CD14-positive monocyte (primary cell): ENCODE results near the gene TMEM117. TPM values are rescaled to one million over a fixed set of nuclear protein-coding genes. Genes with fewer than 3 reads are reported as not detected.
A peak's percentile ranks its signal among the peaks of the same experiment; 100 is the strongest.

Source experiments
- DNase-seq, 3 donors: peaks; one replicate each; pipeline ENCODE4 v3.0.0-alpha.2; 2011 to 2022
- H2AFZ ChIP-seq: 2 replicates; pipeline ENCODE4 v1.6.0; 2012; ENCODE audit warnings: mild to moderate bottlenecking, low read depth, low read length, inconsistent platforms; ENCODE audit not compliant: insufficient read depth, poor library complexity, severe bottlenecking
- H3K27ac ChIP-seq, 2 donors: 1 replicate in 1 of 2; 2 replicates in 1 of 2; pipeline ENCODE4 v1.5.1; 2012 to 2013; ENCODE audit warnings: low read length in 2 of 2, control low read depth in 1 of 2, inconsistent platforms in 1 of 2, low read depth in 1 of 2, mild to moderate bottlenecking in 1 of 2
- H3K27me3 ChIP-seq, 2 donors: one replicate each; pipeline versions ENCODE4 v1.6.0 to v1.6.1; 2011 to 2013; ENCODE audit warnings: low read length in 2 of 2; ENCODE audit not compliant: control insufficient read depth in 2 of 2, insufficient read depth in 2 of 2
- H3K36me3 ChIP-seq, 2 donors: replicated peaks in 1 of 2; 1 replicate in 1 of 2; 2 replicates in 1 of 2; pipeline versions ENCODE4 v1.5.1 to v1.6.1; 2012 to 2013; ENCODE audit warnings: low read length in 2 of 2, control low read depth in 1 of 2, inconsistent platforms in 1 of 2, mild to moderate bottlenecking in 1 of 2; ENCODE audit not compliant: insufficient read depth in 2 of 2, control insufficient read depth in 1 of 2
- H3K4me1 ChIP-seq, 2 donors: 1 replicate in 1 of 2; 2 replicates in 1 of 2; pipeline versions ENCODE4 v1.5.1 to v1.6.1; 2012 to 2013; ENCODE audit warnings: low read length in 2 of 2, control low read depth in 1 of 2, inconsistent platforms in 1 of 2, mild to moderate bottlenecking in 1 of 2, moderate library complexity in 1 of 2; ENCODE audit not compliant: insufficient read depth in 2 of 2, control insufficient read depth in 1 of 2
- H3K4me2 ChIP-seq: replicated peaks from 2 replicates; pipeline ENCODE3; 2012; ENCODE audit warnings: low read length, moderate library complexity, mild to moderate bottlenecking; ENCODE audit not compliant: poor library complexity, severe bottlenecking; ENCODE audit errors: extremely low read depth
- H3K4me3 ChIP-seq, 3 experiments: fragments of 200-600 bp in 1 of 3; sonication (generic) in 1 of 3; replicated peaks in 1 of 3; 1 replicate in 2 of 3; 2 replicates in 1 of 3; pipeline ENCODE4 v1.5.1; 2011 to 2013; ENCODE audit warnings: low read length in 3 of 3, mild to moderate bottlenecking in 3 of 3, control low read depth in 2 of 3, low read depth in 2 of 3, inconsistent platforms in 1 of 3, moderate library complexity in 1 of 3
- H3K79me2 ChIP-seq: 2 replicates; pipeline ENCODE4 v1.6.0; 2012; ENCODE audit warnings: mild to moderate bottlenecking, control low read depth, inconsistent platforms, low read length, moderate library complexity; ENCODE audit not compliant: insufficient read depth
- H3K9ac ChIP-seq: 2 replicates; pipeline ENCODE4 v1.6.0; 2017; ENCODE audit warnings: low read length, mild to moderate bottlenecking; ENCODE audit not compliant: insufficient read depth, poor library complexity, severe bottlenecking
- H3K9me3 ChIP-seq, 2 donors: replicated peaks in 1 of 2; 1 replicate in 1 of 2; 2 replicates in 1 of 2; pipeline versions ENCODE4 v1.5.1 to v1.6.1; 2012 to 2013; ENCODE audit warnings: low read length in 2 of 2, control low read depth in 1 of 2; ENCODE audit not compliant: control insufficient read depth in 1 of 2, insufficient read depth in 1 of 2
- H4K20me1 ChIP-seq: 2 replicates; pipeline ENCODE4 v1.6.0; 2012; ENCODE audit warnings: mild to moderate bottlenecking, low read length, control low read depth, moderate library complexity; ENCODE audit not compliant: insufficient read depth
- H3K27ac Mint-ChIP-seq, 7 donors: one replicate each; pipeline ENCODE4 v1.8.0; 2020; ENCODE audit warnings: mild to moderate bottlenecking in 7 of 7, mixed read lengths in 7 of 7, moderate library complexity in 6 of 7, inconsistent platforms in 2 of 7
- H3K27me3 Mint-ChIP-seq, 3 donors: one replicate each; pipeline ENCODE4 v1.8.0; 2021 to 2022; ENCODE audit warnings: low read depth in 3 of 3, mild to moderate bottlenecking in 3 of 3, mixed read lengths in 3 of 3, moderate library complexity in 3 of 3, inconsistent platforms in 1 of 3
- H3K36me3 Mint-ChIP-seq, 2 donors: one replicate each; pipeline ENCODE4 v1.8.0; 2020; ENCODE audit warnings: mixed read lengths in 2 of 2, inconsistent platforms in 1 of 2, mild to moderate bottlenecking in 1 of 2
- H3K4me1 Mint-ChIP-seq: one replicate; pipeline ENCODE4 v1.8.0; 2020; ENCODE audit warnings: mild to moderate bottlenecking, mixed read lengths
- H3K4me3 Mint-ChIP-seq, 2 donors: one replicate each; pipeline ENCODE4 v1.8.0; 2020; ENCODE audit warnings: mild to moderate bottlenecking in 2 of 2, mixed read lengths in 2 of 2, moderate library complexity in 1 of 2
- H3K9me3 Mint-ChIP-seq, 7 donors: one replicate each; pipeline ENCODE4 v1.8.0; 2020 to 2022; ENCODE audit warnings: mixed read lengths in 7 of 7, mild to moderate bottlenecking in 6 of 7, moderate library complexity in 6 of 7, inconsistent platforms in 2 of 7
- WGBS: methylation state at CpG from one replicate; pipeline ENCODE4 v1.1.5; 2013; ENCODE audit warnings: missing lambda C conversion rate; ENCODE audit not compliant: insufficient coverage; 5-methylcytosine and 5-hydroxymethylcytosine counted together
- intact Hi-C, 2 donors: fragments of 100-400 bp; cut with micrococcal nuclease; formaldehyde crosslinking; loops; one replicate each; pipeline versions ENCODE4 v1.15.0 to v1.15.1; 2023
- polyA plus RNA-seq, 3 donors: library from polyadenylated mRNA; depleted of rRNA in 1 of 3; unstranded in 2 of 3; stranded (reverse) in 1 of 3; fragments of 300-500 nt in 2 of 3; fragments of >200 nt in 1 of 3; fragmentation: Illumina TruSeq in 2 of 3; gene quantifications; 1 replicate in 2 of 3; 2 replicates in 1 of 3; pipeline ENCODE4 v1.2.3, GENCODE V29; 2012 to 2021
- TF ChIP-seq, protein P1 (sequence below): fragments of 200-600 bp; IDR thresholded peaks from one replicate; pipeline ENCODE4 v1.8.0; 2022; ENCODE audit warnings: antibody characterized with exemption, mild to moderate bottlenecking

The TMEM117 gene
- polyA plus RNA-seq, 3 donors: 0.11 to 0.42 TPM; not detected in 1

DNA sequence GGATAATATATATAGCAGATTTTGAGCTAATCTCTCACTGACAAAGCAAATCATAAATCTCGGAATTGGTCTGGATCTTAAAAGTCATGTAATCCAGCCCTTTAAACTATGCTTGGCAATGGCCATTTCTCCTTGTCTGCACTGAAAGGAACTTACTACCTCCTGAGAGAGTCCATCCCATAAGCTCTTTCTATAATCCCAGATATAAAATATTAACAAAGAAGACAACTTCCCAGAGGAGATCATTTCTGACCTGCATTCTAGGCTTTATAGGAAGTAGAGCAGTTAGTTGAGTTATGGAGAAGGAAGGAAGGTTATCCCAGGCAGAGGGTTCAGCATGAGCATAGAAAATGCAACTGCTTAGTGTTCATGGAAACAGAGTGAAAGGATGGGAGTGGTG is 99.7 kb downstream of the TMEM117 start:
- Histone ChIP-seq H3K9me3 (peaks cover 0 to 3% of the 10 kb centered on the region in 2 donors), H3K4me3 (no peak overlapping the region), H3K27me3 (no peaks in the 10 kb centered on the region), H2AFZ (no peak overlapping the region), H3K79me2 (no peaks in the 10 kb centered on the region), H3K4me2 (no peak overlapping the region), H3K36me3 (no peaks in the 10 kb centered on the region), H3K4me1 (no peaks in the 10 kb centered on the region), H3K9ac (no peak overlapping the region), H4K20me1 (no peaks in the 10 kb centered on the region), H3K27ac (no peak overlapping the region)
- no peak for DNase-seq
- no peaks in the 10 kb centered on the region for H3K36me3 Mint-ChIP-seq
- no peak overlapping the region for H3K4me3 Mint-ChIP-seq
- H3K27me3 Mint-ChIP-seq: peaks cover 0 to 2% (median 1%) of the 10 kb centered on the region in 3 donors
- H3K4me1 Mint-ChIP-seq: no peaks in the 10 kb centered on the region
- WGBS: no CpG with 5 or more reads among the region's 1 CpG
- intact Hi-C loops: no loop called here
- H3K9me3 Mint-ChIP-seq: peaks cover 0 to 11% (median 6%) of the 10 kb centered on the region in 7 donors
- TF ChIP-seq, protein P1, sequence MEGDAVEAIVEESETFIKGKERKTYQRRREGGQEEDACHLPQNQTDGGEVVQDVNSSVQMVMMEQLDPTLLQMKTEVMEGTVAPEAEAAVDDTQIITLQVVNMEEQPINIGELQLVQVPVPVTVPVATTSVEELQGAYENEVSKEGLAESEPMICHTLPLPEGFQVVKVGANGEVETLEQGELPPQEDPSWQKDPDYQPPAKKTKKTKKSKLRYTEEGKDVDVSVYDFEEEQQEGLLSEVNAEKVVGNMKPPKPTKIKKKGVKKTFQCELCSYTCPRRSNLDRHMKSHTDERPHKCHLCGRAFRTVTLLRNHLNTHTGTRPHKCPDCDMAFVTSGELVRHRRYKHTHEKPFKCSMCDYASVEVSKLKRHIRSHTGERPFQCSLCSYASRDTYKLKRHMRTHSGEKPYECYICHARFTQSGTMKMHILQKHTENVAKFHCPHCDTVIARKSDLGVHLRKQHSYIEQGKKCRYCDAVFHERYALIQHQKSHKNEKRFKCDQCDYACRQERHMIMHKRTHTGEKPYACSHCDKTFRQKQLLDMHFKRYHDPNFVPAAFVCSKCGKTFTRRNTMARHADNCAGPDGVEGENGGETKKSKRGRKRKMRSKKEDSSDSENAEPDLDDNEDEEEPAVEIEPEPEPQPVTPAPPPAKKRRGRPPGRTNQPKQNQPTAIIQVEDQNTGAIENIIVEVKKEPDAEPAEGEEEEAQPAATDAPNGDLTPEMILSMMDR: no peak
- no peak overlapping the region for H3K27ac Mint-ChIP-seq

DNA sequence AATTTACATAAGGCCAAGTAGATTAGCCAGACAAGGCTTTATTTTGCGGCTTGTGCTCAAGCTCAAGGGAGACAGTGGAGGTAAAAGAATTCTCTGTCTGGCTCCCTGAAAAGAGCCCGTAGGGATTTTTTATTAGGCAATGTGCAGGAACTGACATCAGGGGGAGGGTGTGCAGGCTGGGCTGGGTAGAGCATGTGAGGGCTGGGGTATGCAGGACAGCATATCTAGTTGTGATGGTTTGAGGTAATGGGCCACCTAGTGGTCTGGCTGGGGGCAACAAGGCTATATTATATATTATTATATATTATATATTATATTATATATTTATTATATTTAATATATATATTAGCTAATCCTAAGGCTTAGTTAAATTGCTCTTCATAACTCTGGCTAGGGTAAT is 102.1 kb downstream of the TMEM117 start:
- Mint-ChIP-seq H3K36me3 (no peaks in the 10 kb centered on the region), H3K4me1 (no peaks in the 10 kb centered on the region), H3K27me3 (peaks cover 0 to 2% (median 0%) of the 10 kb centered on the region in 3 donors), H3K9me3 (peaks cover 0 to 4% (median 0%) of the 10 kb centered on the region in 7 donors), H3K4me3 (no peak overlapping the region), H3K27ac (no peak overlapping the region)
- no peak overlapping the region for H3K9ac ChIP-seq
- no peaks in the 10 kb centered on the region for H3K4me1 ChIP-seq
- WGBS: 69% methylated on average over 2 of the region's 2 CpGs
- H3K36me3 ChIP-seq: no peaks in the 10 kb centered on the region
- H3K4me2 ChIP-seq: no peak overlapping the region
- no peaks in the 10 kb centered on the region for H3K9me3 ChIP-seq
- H3K4me3 ChIP-seq: no peak overlapping the region
- DNase-seq: no peak
- no peaks in the 10 kb centered on the region for H4K20me1 ChIP-seq
- intact Hi-C loops: no loop called here
- H2AFZ ChIP-seq: no peak overlapping the region
- no peak overlapping the region for H3K27ac ChIP-seq
- H3K79me2 ChIP-seq: no peaks in the 10 kb centered on the region
- TF ChIP-seq, protein P1: peak; percentile 25
- no peaks in the 10 kb centered on the region for H3K27me3 ChIP-seq
